Posterior cingulate gyrus (tissue), 11 donors: ENCODE results near the gene GPC6.

Experiments used
- DNase-seq, 10 donors: peaks; one replicate each; pipeline versions ENCODE4 v3.0.0 to v3.0.0-alpha.2; 2020 to 2021; ENCODE audit warnings: mixed read lengths in 3 of 10
- intact Hi-C: fragments of 100-400 bp; cut with DNase I; formaldehyde crosslinking; loops from one replicate; pipeline ENCODE4 v1.15.1; 2023

Gene GPC6

DNA sequence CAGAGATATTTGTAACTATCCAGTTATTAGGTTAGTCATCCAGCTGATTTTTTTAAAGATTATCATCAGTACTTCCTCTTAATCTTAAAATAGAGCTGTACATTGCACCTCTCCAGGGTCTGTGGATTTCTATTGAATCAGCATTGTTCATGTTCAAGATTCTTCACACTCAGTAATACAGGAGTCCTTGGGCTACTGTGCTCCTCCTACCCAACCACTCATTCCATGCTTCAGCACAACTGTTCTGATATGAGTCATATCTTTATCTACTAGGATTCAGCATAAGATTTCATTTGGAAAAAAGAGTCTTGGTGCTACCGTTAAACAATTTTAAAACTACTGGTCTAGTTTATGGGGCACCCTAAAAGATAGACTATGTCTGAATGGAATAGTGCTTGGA is 895.1 kb downstream of the GPC6 start:
- no peak for DNase-seq
- intact Hi-C loops, result no loop called here

DNA sequence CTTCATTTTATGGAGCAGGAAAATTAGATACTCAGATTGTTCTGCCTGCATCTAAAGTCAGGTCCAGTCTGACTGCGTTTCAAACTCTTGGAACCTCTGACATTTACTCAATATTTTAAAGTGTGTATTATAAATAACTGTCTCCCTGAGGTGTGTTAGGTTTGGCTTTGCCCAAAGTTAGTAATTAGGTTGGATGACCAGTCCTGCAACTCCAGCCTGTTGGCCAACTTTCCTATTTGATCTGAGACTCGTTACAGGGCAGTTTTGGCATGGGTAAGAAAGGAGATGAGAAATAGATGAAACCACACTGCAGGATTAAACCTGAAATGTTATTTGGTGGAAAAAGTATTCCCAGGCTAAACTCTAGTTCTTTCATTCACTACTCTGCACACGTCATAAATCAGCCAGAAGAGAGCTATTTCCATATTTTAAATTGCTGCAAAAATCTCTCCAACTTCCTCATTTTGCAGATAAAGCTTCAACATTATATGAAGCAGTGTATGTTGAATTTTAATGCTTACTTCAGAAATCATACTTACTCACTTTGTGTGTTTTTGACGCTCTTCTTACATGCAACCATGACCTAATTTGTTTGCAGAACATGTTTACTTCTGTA is 895.8 kb downstream of the GPC6 start:
- intact Hi-C loops, result no loop called here
- no peak for DNase-seq

DNA sequence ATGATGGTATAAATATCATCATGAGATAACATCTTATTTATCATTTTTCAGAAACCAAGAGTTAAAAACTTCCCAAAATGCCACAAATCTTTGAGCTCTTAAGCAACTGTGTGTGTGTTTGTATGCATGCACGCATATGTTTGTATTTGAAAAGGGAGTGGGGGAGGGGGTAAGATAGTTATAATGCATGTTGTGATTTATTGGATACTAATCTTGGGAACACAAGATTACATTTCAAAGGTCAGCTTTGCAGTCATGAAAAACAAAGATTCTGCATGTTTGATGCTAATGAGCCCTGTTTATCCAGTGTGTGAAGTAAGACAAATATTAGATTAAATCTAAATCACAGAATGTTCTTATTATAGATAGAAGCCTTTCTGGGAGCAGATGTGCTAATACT is 897.0 kb downstream of the GPC6 start:
- DNase-seq, result no peak
- intact Hi-C loops, result no loop called here

DNA sequence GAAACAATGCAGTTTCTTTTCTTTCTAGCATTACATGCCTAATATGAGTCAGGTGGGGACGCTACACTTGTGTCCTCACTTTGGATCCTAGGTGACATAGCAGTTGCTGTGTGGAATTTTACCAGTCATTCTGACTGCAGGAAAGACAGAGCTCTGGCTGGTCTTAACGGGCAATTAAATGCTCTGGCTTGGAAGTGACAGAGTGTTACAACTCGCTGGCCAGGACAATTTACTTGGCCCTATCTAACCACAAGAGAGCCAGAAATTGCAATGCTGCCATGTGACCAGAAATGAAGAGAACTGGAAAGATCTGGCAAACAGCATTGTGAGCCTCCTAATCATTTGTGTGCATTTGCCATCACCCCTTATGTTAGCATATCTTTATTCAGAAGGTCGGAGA is 901.8 kb downstream of the GPC6 start:
- intact Hi-C loops, result no loop called here
- peak in 3 of 10 donors; percentile 6 to 13 (median 9) for DNase-seq

DNA sequence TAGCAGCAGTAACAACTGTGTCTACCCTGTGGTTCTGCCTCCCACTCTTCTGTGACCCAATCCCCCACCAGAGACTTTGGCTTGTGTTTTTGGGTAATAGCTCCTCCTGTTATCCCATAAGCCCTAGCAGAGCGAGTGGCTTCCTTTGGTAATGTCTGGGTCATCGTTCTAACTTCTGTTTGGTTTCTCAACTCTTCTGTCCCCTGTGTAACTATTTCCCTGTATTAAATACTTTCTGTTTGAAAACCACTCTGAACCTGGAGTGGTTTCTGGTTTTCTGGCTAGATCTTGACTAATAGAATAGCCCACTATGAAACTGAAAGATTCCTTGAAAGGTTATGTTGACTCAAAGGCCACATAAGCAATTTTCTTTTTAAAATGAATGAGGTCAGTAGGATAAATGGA is 902.9 kb downstream of the GPC6 start:
- intact Hi-C loops, result no loop called here
- no peak for DNase-seq

DNA sequence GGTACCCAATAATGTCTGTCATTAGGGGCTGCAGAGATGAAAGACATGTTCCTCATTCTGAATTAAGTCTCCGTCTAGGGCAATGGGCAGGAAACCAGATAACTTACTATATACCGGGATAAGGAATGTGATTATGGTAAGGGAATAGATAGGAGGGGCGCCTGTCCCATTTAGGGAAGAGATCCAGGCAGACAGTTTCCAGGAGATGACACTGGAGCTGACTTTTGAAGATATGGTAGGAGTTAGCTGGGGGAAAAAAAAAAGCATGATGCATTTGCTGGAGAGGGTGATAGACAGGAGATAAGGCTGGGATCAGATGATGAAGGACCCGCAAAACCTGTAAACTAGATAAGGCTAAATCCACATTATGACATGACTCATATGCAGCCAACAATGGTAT is 912.2 kb downstream of the GPC6 start:
- no peak for DNase-seq
- intact Hi-C loops, result no loop called here

DNA sequence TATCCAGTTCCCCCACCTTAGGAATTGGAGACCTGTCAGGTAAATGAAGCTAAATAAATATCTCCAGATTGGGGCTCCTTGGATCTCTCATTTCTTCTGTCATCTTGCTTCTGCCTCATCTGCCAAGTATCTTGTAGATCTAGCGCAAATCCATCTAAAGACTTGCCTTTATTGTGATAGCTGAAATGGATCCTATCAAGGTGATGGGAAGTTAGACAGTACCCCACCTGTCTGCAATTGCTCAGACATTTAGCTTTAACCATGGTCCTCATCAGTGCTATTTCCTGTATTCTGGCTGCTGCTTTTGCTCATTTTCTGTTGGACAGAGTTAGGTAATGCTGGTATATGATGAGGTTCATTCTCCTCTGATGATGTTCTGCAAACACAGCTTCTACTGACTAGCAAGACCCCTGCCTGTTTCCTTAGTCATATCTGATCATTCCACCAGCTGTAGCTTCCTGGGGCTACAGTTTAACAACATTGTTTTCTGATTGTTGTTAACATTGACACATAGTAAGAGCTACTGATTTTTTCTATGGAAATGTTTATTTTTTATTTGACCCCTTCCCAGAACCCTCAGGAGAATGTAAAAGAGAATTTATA is 912.9 kb downstream of the GPC6 start:
- intact Hi-C loops, result no loop called here
- no peak for DNase-seq

DNA sequence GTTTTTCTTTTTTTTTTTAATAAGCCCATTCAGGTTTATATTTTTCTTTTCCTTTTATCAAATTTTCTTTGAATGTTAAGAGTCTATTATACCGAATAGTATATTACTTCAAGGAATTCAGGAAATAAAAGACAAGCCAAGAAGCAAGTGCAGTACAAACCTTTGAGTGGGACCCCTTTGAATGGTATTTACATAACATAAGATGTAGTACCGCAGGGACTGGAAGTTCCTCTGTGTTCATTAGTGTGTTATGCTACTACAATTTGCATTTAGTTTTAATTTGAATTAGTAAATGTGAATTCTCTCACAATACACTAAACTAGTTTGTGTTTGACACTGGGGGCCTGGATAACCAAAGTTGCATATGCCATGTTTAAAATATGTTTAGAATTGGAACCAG is 913.4 kb downstream of the GPC6 start:
- intact Hi-C loops, result no loop called here
- DNase-seq, result no peak

DNA sequence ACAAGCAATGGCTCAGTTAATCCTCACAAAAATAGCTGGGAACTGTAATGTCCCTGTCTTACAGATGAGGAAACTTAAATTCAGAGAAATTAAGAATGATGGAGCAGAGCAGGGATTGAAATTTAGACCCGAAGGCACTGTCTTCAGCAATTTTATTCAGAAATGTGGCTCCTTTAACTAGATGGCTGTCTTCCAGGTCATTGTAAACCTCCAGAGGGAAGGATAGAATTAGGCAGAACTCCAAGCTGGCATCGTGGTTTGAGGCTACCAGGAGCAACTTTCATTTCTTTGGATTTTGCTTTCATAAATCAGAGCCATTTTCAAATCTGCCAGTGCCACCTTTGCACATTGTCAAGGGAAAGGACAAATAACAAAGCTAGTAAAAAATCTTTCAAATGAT is 913.9 kb downstream of the GPC6 start:
- intact Hi-C loops, result no loop called here
- no peak for DNase-seq

DNA sequence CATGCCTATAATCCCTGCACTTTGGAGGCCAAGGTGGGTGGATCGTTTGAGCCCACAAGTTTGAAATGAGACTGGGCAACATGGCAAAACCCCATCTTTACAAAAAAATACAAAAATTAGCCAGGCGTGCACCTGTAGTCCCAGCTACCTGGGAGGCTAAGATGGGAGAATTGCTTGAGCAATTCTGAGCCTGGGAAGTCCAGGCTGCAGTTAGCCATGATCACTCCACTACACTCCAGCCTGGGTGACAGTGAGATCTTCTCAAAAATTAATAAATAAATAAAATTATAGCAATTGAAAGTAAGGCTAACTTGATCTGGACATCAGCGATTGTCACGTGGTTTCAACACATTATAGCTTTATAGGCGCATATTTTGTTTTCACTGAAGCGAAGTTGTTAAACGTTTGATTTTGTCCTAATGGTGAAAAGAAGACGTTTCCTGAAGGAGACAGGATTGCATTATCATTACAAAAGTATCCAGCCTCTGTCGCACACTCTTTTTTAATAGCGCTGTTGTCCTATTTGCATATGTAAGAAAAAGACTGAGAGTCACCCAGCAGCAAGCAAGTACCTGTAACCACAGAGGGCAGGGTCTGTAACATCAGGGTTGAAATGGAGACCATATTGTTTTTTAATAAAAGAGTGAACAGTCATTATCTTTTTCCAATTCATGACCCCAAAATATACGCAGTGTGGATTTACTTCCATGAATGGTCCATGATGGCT is 917.2 kb downstream of the GPC6 start:
- intact Hi-C loops, result no loop called here
- no peak for DNase-seq

DNA sequence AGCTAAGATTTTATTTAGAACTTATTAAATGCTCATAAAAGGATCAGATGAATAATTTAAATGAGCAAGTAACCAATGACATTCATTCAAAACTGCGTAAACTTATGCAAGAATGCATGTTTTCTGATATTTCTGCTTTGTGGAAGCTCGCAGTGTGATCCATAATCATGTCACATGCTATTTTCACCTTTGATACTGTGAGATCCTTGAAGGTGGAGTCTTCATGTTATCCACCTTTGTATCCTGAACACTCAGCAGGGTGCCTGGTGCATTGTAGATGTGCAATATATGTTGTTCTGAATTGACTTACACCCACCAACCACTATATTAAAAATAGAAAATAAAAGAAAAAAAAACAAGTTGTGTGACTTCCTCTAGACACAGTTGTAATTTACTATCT is 919.4 kb downstream of the GPC6 start:
- DNase-seq, result no peak
- intact Hi-C loops, result no loop called here

DNA sequence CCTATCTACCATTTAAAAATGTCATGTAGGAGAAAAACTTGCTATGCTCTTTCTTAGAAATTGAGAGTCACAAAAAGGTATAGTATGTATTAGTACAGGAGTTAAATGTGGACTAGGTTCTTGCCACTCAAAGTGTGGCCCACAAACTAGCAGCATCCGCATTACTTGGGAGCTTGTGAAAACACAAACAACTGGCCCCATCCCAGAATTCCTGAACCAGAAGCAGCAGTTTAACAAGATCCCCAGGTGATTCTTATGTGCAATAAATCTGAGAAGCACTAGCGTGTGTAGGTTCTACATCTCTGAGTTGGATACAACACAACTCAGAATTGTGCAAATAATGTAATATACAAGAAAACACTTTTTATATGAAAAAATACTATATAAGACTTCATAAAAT is 927.0 kb downstream of the GPC6 start:
- intact Hi-C loops, result no loop called here
- DNase-seq, result no peak

DNA sequence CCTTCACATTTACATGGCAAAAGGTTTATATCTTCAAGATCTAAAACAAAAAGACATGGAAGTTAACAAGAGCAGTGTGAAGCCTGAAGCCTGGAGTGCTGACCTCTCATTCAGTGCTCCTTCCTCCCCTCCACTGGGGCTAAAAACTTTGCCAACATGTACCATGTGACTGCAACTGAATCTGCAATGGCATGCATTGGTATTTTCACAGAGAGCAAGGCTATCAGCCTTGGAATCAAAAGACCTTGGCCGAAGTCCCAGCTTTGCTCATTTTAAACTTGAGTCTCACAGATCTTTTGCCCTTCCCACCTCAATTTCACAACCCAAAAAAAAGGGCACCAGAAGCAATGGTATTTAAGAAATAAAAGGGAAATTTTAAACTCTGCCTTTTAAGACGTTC is 927.8 kb downstream of the GPC6 start:
- intact Hi-C loops, result no loop called here
- no peak for DNase-seq

DNA sequence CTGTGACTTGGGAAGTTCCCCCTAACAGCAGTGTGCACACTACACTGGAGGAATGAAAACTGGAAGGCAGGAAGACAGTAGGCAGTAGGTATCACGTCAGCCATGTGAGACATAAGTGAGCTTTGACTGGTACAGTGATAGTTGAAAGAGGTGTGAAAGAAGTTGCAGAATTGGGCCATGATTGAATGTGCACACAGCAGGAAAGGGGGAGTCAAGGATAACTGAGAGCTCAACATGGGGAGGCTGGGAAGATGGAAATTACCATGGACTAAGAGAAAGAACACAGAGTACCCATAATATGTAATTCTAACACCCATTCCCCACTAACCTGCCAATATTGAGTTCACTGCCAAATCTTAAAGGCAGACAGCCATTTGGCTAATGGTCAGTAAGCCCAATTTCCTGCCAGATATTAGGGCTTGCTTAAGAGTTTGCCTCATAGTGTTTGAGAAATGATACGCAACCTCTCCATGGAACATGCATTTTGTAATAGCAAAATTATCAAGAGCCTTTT is 931.2 kb downstream of the GPC6 start:
- DNase-seq, result no peak
- intact Hi-C loops, result no loop called here

DNA sequence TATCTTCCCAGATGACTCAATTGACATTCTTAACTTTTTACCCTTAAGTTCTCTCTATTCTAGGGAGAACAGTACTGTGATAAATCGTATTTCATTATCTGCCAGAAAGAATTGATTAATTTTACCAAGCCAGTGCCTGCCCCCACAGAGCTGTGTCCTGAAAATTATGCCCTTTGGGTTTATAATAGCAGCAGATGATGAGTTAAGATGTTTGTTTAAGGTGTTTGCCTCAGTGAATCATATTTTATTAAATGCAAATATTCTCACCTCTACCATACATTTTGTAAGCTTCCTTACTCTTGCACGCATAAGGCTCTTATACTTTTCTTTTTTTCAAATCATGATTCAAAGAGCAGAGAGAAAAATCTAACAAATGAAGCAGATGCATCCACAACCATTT is 934.3 kb downstream of the GPC6 start:
- no peak for DNase-seq
- intact Hi-C loops, result no loop called here

DNA sequence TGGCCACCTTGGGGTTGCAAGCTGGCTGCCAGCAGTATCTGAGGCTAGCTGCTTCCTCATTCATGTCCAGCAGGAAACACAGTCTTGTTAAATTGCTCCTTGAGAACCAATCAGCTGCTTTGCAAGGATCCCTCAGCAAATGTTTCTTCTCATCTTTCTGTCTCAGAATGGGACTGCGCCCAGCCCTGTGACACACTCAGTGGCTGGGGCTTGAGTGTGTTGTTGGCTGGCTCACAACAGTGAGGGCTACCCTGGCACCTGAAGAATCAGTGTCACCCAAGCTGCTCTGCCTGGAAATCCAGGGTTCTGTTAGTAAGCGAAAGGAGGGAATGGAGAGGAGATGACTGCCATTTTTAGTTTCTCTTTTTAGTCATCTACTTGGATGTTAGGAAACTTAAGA is 935.7 kb downstream of the GPC6 start:
- intact Hi-C loops, result no loop called here
- DNase-seq, result peak in 5 of 10 donors; percentile 8 to 87 (median 64)

DNA sequence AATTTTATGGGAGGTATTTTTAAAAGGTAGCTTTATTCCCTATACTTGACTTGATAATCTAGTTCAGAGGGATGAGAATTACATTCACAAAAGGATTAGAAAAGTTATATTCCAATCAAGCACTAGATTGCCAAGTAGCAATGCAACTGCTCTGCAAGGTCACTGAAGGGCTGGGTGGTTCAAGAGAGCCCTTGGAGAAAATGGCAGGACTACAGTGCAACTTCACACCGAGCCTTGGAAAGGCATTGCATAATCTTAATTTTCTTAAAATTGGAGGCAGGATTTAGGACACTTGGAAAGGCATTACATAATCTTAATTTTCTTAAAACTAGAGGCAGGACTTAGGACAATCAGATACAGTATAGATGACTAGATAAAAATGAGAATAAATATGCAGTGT is 936.9 kb downstream of the GPC6 start:
- DNase-seq, result no peak
- intact Hi-C loops, result no loop called here

DNA sequence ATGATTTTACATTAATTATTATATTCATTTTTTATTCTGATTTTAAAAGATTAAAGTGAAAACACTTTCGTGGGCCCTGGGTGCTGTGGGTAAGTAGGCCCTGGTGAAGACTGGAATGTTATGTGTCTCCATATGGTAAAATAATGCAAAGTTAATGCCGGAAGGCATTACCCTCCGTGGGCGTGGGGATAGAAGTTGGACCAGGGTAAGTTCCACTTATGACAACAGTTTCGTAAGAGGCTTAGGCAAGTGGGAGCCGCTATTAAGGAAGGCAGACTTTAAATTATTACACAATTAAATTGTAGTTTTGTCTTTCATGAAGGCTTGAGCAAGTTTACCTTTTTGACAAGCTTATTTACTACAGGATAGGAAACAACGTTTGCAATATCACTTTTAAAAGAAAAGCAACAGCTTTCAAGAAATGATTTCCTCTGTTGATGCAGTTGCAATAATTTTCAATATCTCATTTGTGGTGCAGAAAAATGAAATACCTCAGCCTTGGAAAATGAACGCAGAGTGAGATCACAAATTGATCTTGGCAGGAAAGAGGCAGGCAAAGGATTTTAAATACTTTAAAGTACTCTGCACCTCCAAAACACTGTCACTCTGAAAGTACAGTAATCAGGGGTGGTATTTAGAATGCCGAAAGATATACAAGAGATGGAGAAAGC is 942.3 kb downstream of the GPC6 start:
- intact Hi-C loops, result no loop called here
- no peak for DNase-seq

DNA sequence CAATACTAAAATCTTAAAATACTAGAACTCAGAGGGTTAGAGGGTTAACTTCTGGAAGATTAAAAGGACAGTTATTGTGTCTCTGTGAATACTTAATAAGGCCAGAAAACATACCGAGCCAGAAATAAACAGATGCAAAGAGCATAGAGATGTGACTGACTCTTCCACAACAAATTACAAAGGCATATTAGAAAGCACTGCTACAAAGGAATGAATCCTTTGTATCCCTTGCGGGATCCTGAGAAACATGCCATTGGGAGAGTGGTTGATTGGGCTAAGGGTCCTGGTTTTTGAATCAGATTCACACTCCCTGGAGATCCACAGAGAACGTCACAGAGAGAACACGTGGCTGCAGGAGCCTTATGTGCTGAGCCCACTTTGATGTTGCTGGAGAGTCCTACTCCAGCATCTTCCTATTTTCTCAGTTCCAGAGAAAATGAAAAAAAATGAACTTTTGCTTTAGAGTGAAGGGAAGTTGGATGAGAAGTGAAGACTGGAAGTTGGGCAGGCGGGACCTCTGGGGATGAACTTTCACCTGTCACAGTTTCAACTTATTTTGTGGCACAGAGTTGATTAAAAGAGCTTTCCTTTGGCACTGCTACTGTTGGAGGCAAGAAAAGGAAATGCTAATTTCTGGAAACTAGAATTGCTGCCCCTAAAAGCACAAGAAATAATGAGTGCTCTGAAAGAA is 943.0 kb downstream of the GPC6 start:
- intact Hi-C loops, result no loop called here
- no peak for DNase-seq

DNA sequence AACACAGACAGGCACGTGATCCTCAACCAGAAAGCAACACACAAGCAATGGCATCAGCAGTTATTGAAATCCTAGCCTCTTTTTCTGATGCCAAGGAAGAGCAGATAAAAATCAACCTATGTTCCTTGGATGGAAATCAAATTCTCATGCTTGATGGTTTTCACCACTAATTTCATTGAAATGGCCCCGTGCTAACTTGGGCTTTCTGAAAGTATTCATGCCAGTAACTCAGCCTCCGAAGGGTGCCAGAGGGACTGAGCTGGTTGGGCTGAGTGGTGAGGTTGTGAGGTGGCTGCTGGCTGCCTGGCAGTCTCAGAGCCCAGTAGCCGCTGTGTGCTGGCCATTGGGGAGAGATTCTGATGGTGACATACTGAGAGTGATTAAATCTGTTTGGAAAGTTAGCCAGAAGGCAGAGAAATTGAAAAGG is 943.6 kb downstream of the GPC6 start:
- intact Hi-C loops, result no loop called here
- peak in 7 of 10 donors; percentile 12 to 82 (median 29) for DNase-seq

DNA sequence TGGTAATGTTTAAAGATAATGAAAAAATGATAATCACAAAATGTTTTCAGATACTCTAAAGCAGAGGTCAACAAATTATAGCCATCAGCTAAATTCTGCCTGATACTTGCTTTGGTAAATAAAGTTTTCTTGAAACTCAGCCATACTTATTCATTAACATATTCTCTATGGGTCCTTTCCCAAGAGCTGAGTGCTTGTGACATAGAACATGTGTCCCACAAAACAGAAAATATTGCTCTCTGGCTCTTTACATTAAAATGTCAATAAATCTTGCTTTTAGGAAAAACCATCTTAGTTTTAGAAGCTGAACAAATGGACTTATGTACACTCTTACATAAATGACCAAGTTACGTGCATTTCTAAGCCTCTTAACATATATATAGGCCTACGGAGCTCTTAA is 945.8 kb downstream of the GPC6 start:
- DNase-seq, result no peak
- intact Hi-C loops, result no loop called here
